OCI-LY7 (cell line): ENCODE measurements around the gene SMIM11. TPM values are rescaled to one million over a fixed set of nuclear protein-coding genes. Genes with fewer than 3 reads are reported as not detected.
"Not testable (repeated sequence)": the region's sequence is repeated elsewhere in the genome, so short reads cannot be mapped to it uniquely, and the experiment has no call there.

ENCODE experiments used
- BruUV-seq: library from RNA; stranded (reverse); fragments of 400-500 nt; replicated peaks from 2 replicates; lab custom pipeline; 2021; lab: Mats Ljungman, UMichigan
- CTCF ChIA-PET: fragments of 300-600 bp; sonication (Branson Sonifier 250); formaldehyde crosslinking; loops from one replicate; lab custom pipeline; 2022; ENCODE audit warnings: antibody characterized with exemption; ENCODE audit not compliant: unreplicated experiment; lab: Charles Lee
- POLR2A ChIA-PET: fragments of 300-600 bp; sonication (Branson Sonifier 250); formaldehyde crosslinking; loops from one replicate; lab custom pipeline; 2022; ENCODE audit warnings: antibody characterized with exemption; lab: Charles Lee
- DNase-seq: peaks from one replicate; pipeline ENCODE4 v3.0.0-alpha.2; 2015; ENCODE audit warnings: low spot score
- H2AFZ ChIP-seq: fragments of 200-600 bp; sonication (generic), shearing (Covaris generic); 2 replicates; pipeline ENCODE4 v1.6.1; 2014; ENCODE audit warnings: mild to moderate bottlenecking, antibody characterized with exemption, low read length, moderate library complexity
- H3K27ac ChIP-seq: fragments of 200-600 bp; sonication (generic); 2 replicates; pipeline ENCODE4 v1.5.1; 2014; ENCODE audit warnings: mixed run types, low read depth, mild to moderate bottlenecking, moderate library complexity, low read length, inconsistent platforms; ENCODE audit not compliant: poor library complexity, severe bottlenecking
- H3K36me3 ChIP-seq: fragments of 200-600 bp; sonication (generic); 2 replicates; pipeline ENCODE4 v1.6.1; 2014; ENCODE audit warnings: mild to moderate bottlenecking, antibody characterized with exemption, low read length, moderate library complexity, mixed read lengths; ENCODE audit not compliant: insufficient read depth
- H3K4me1 ChIP-seq: fragments of 200-600 bp; sonication (generic); 2 replicates; pipeline ENCODE4 v1.5.1; 2014; ENCODE audit warnings: mild to moderate bottlenecking, low read length; ENCODE audit not compliant: insufficient read depth, poor library complexity, severe bottlenecking
- H3K4me2 ChIP-seq: fragments of 200-600 bp; sonication (generic); 2 replicates; pipeline ENCODE4 v1.6.1; 2014; ENCODE audit warnings: mild to moderate bottlenecking, low read length
- H3K4me3 ChIP-seq: fragments of 200-600 bp; sonication (generic); 2 replicates; pipeline ENCODE4 v1.5.1; 2014; ENCODE audit warnings: mild to moderate bottlenecking, low read depth, low read length; ENCODE audit not compliant: poor library complexity, severe bottlenecking
- H3K79me2 ChIP-seq: fragments of 200-600 bp; sonication (generic); 2 replicates; pipeline ENCODE4 v1.6.1; 2016; ENCODE audit warnings: low read depth, mild to moderate bottlenecking, low read length, moderate library complexity, mixed read lengths; ENCODE audit not compliant: insufficient read depth
- H3K9me2 ChIP-seq: fragments of 200-600 bp; sonication (generic); 2 replicates; pipeline ENCODE4 v1.6.1; 2016; ENCODE audit warnings: mild to moderate bottlenecking, low read length, mixed read lengths; ENCODE audit not compliant: insufficient read depth
- H3K9me3 ChIP-seq: fragments of 200-600 bp; sonication (generic); 2 replicates; pipeline ENCODE4 v1.6.1; 2014; ENCODE audit warnings: mild to moderate bottlenecking, mixed run types, low read length, mixed read lengths
- H4K20me1 ChIP-seq: fragments of 200-600 bp; sonication (generic); 2 replicates; pipeline ENCODE4 v1.6.1; 2014; ENCODE audit warnings: mild to moderate bottlenecking, antibody characterized with exemption, low read length, moderate library complexity, mixed read lengths; ENCODE audit not compliant: insufficient read depth
- intact Hi-C: fragments of 100-400 bp; cut with micrococcal nuclease; formaldehyde crosslinking; loops from one replicate; pipeline ENCODE4 v1.10.0; 2022; ENCODE audit not compliant: unreplicated experiment
- total RNA-seq, 2 experiments: library from RNA; depleted of rRNA in 1 of 2; stranded (reverse); fragments of >200 nt in 1 of 2; shearing (Covaris generic) in 1 of 2; gene quantifications; 2 replicates each; pipeline ENCODE4 v1.2.3, GENCODE V29; 2014 to 2022

Gene SMIM11
- total RNA-seq, 2 experiments from 2014 or later: 3.8 to 6.1 TPM

DNA sequence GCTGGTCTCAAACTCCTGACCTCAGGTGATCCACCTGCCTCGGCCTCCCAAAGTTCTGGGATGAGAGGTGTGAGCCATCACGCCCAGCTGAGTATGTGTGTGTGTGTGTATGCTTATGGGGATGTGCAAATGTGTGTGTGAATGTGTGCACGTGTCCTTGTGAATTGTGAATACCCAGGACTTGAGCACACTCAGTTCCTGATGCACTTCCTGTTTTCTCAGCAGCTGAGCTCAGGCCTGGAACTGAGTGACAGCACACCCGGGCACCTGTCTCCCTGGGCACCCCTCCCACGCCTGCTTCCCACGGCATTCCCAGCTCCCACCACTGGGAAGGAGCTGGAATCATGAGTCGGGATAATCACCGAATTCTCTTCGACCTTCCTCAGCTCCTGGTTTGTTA is 32.0 kb downstream of the SMIM11 start:
- H4K20me1 ChIP-seq, CTCF ChIA-PET, intact Hi-C loops, DNase-seq, H3K9me2 ChIP-seq, POLR2A ChIA-PET, H2AFZ ChIP-seq, H3K4me2 ChIP-seq, H3K36me3 ChIP-seq, H3K9me3 ChIP-seq, H3K79me2 ChIP-seq, H3K4me1 ChIP-seq, H3K27ac ChIP-seq, H3K4me3 ChIP-seq, BruUV-seq: not testable (repeated sequence)

DNA sequence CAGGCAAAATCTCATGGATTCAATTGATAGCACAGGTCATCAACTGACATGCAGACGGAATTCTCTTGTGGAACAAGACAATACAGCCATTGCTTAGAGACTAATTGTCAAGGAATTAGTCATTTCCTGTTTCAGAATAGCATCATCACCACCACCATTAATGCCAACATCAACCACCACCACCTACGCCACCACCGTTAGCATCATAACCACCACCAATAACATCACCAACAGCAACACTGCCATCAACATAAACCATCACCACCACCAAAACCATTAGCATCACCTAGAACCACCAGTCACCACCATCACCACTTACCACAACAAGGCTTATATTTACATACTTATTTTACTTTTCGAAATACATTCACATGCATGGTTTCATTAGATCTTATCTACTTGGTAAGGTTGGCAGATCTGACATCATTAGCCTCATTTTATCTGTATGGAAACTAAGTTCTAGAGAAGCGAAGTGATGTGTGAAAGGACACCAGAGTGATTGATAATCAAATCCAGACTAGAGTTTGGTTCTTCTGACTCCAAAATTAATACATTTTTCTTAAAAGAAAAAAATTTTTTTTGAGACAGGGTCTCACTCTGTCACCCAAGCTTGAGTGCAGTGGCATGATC is 42.3 kb downstream of the SMIM11 start:
- H3K9me3 ChIP-seq, CTCF ChIA-PET, H3K27ac ChIP-seq, POLR2A ChIA-PET, H3K36me3 ChIP-seq, BruUV-seq, H3K79me2 ChIP-seq, H2AFZ ChIP-seq, H4K20me1 ChIP-seq, DNase-seq, H3K4me1 ChIP-seq, H3K9me2 ChIP-seq, H3K4me2 ChIP-seq, H3K4me3 ChIP-seq, intact Hi-C loops: not testable (repeated sequence)

DNA sequence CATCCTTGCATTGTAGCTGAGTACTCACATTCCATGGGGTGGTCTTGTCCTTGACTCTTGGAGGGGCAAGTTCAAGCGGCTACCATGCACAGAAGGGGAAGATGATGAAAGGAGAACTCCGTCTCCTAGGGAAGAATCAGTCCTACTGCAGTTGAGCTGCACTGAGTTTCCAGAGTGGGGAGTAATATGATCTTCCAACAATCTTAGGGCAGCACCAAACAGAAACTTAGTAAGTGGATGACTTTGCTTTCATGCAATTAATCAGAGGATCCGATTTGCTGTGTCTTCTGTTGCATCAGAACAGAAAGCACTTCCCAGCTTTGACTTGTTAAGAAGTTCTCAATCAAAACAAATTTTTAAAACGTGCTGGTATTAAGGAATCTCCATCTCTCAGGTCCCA is 48.5 kb downstream of the SMIM11 start, which contains the start of gene SMIM34:
Gene SMIM34 (minus strand): TSS at position 147 of the 400 bp plus-strand sequence. CDS start 112 bp downstream, at position 35.
- H3K79me2 ChIP-seq, H3K4me1 ChIP-seq, H3K9me2 ChIP-seq, H3K36me3 ChIP-seq, H3K4me3 ChIP-seq, intact Hi-C loops, CTCF ChIA-PET, H3K9me3 ChIP-seq, BruUV-seq, H3K4me2 ChIP-seq, H4K20me1 ChIP-seq, H3K27ac ChIP-seq, DNase-seq, H2AFZ ChIP-seq, POLR2A ChIA-PET: not testable (repeated sequence)

DNA sequence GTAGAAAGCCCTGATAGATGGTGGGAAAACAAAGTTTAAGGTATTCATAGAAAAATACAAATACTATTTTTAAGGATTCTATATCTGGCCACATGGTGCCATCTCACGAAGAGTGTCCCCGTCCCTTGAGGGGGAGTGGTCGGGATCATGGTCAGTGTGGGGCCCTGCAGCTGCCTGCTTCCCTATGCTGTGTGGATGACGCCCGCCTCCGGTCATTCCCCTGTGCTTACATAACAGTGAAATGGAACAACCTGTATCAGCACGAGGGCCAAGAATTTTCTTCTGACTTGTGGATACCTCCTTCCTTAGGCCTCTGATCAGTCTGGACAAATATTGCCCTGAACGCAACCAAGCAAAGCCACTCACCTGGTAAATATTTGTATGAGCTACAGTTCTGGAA is 52.0 kb downstream of the SMIM11 start:
- H3K4me2 ChIP-seq, DNase-seq, BruUV-seq, H3K27ac ChIP-seq, H2AFZ ChIP-seq, H3K9me3 ChIP-seq, POLR2A ChIA-PET, H3K9me2 ChIP-seq, CTCF ChIA-PET, H3K36me3 ChIP-seq, H3K4me3 ChIP-seq, H4K20me1 ChIP-seq, H3K4me1 ChIP-seq, intact Hi-C loops, H3K79me2 ChIP-seq: not testable (repeated sequence)

DNA sequence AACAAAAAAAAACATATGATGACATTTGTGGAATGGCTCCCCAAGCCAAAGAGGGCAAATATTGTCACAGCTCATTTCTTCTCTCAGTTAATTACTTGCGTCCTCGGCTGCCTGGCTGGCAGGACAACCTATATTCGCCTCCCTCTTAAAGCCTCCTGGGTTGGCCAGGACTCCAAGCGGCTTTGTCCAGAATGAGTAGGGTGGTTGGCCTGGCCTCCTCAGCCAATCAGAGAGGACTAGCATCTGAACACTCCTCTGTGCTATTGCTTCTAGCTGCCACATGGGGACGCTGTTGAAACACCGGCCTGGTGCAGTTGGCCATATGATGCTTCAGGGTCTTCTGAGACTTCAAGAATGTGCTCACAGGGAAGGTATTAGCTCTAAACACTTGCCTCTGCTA is 53.1 kb downstream of the SMIM11 start:
- H3K9me3 ChIP-seq, intact Hi-C loops, H3K4me1 ChIP-seq, H3K36me3 ChIP-seq, H3K9me2 ChIP-seq, H3K79me2 ChIP-seq, CTCF ChIA-PET, H2AFZ ChIP-seq, H3K4me2 ChIP-seq, DNase-seq, H3K27ac ChIP-seq, H4K20me1 ChIP-seq, POLR2A ChIA-PET, H3K4me3 ChIP-seq, BruUV-seq: not testable (repeated sequence)

DNA sequence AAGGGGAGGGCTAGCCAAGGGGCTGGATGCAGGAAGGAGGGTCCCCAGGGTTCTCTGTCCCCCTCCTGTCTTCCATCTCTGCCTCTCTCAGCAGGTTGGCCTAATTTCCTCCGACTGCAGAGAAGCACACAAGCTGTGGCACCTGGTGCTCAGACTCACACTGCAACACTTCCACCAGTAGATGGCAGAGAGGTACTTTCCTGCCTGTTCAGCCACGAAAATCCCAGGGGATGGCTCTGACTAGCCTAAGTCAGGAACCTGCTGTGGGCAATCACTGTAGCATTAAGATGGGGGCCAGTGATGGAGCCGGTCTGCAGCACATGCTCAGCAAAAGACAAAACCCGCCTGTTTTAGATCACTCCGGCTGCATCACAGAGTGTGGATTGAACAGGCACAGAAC is 54.4 kb downstream of the SMIM11 start:
- BruUV-seq, H3K27ac ChIP-seq, intact Hi-C loops, CTCF ChIA-PET, H2AFZ ChIP-seq, H3K4me1 ChIP-seq, H3K9me3 ChIP-seq, H3K4me2 ChIP-seq, H3K79me2 ChIP-seq, H3K9me2 ChIP-seq, DNase-seq, POLR2A ChIA-PET, H3K4me3 ChIP-seq, H4K20me1 ChIP-seq, H3K36me3 ChIP-seq: not testable (repeated sequence)
